K562 (cell line): ENCODE data around the gene REEP2. TPM values are rescaled to one million over a fixed set of nuclear protein-coding genes. Genes with fewer than 3 reads are reported as not detected.

Source experiments
- AFF4 ChIP-seq: sonication (generic); formaldehyde crosslinking; IDR thresholded peaks from 2 replicates; pipeline ENCODE4 v1.8.0; 2023; ENCODE audit warnings: mild to moderate bottlenecking, missing genetic modification reagents
- BRCA1 ChIP-seq, 2 experiments: fragments of 450-650 bp in 1 of 2; sonication (generic) in 1 of 2; formaldehyde crosslinking in 1 of 2; IDR thresholded peaks; 2 replicates each; pipeline versions ENCODE4 v1.5.0 to v1.6.1; 2017 to 2020; ENCODE audit warnings: mild to moderate bottlenecking in 1 of 2, missing genetic modification reagents in 1 of 2
- CBFB ChIP-seq: sonication (generic); formaldehyde crosslinking; IDR thresholded peaks from 2 replicates; pipeline ENCODE4 v1.4.0; 2020; ENCODE audit warnings: mild to moderate bottlenecking, missing genetic modification reagents
- ETV6 ChIP-seq, 3 experiments: fragments of 150-350 bp in 1 of 3; sonication (generic) in 1 of 3; formaldehyde crosslinking in 1 of 3; IDR thresholded peaks; 2 replicates each; pipeline versions ENCODE4 v1.6.1 to v1.8.0; 2014 to 2022; ENCODE audit warnings: borderline replicate concordance in 2 of 3, low read depth in 2 of 3, antibody characterized with exemption in 1 of 3, low read length in 1 of 3, mild to moderate bottlenecking in 1 of 3, missing genetic modification reagents in 1 of 3
- KAT2B ChIP-seq: IDR thresholded peaks from one replicate; pipeline ENCODE4 v1.6.1; 2012; ENCODE audit warnings: low read depth, mild to moderate bottlenecking, control low read depth, inconsistent platforms, low read length, moderate library complexity
- KDM5B ChIP-seq: fragments of 200-600 bp; sonication (generic); IDR thresholded peaks from 2 replicates; pipeline ENCODE4 v1.6.1; 2012; ENCODE audit warnings: low read depth, mild to moderate bottlenecking, moderate library complexity, low read length, control low read depth, inconsistent platforms; ENCODE audit not compliant: insufficient replicate concordance
- MBD2 ChIP-seq: sonication (generic); IDR thresholded peaks from 2 replicates; pipeline ENCODE4 v1.6.1; 2016; ENCODE audit warnings: low read depth, borderline replicate concordance
- NCOR1 ChIP-seq: fragments of 450-650 bp; IDR thresholded peaks from 2 replicates; pipeline ENCODE4 v1.6.1; 2016; ENCODE audit warnings: mild to moderate bottlenecking, moderate library complexity
- NELFE ChIP-seq: IDR thresholded peaks from 2 replicates; pipeline ENCODE4 v1.6.1; 2011; ENCODE audit warnings: mild to moderate bottlenecking; ENCODE audit not compliant: insufficient read depth, insufficient read length
- SAP30 ChIP-seq: fragments of 200-600 bp; sonication (generic); IDR thresholded peaks from 2 replicates; pipeline ENCODE4 v1.6.1; 2012; ENCODE audit warnings: borderline replicate concordance, low read depth, mild to moderate bottlenecking, moderate library complexity, low read length, control low read depth, inconsistent platforms; ENCODE audit not compliant: insufficient read depth, poor library complexity, severe bottlenecking
- SNRNP70 ChIP-seq: fragments of 200-400 bp; formaldehyde crosslinking; optimal IDR thresholded peaks from 2 replicates; pipeline ENCODE3; 2017; ENCODE audit warnings: low read depth, low read length
- ZNF197 ChIP-seq: fragments of 200-800 bp; sonication (Bioruptor generic); IDR thresholded peaks from 2 replicates; pipeline ENCODE4 v1.6.1; 2016; ENCODE audit warnings: low read depth, missing genetic modification characterization, missing compliant biosample characterization
- ZNF224 ChIP-seq: sonication (generic); formaldehyde crosslinking; IDR thresholded peaks from 2 replicates; pipeline ENCODE4 v1.8.0; 2022; ENCODE audit warnings: mild to moderate bottlenecking, missing genetic modification reagents
- ZNF592 ChIP-seq: fragments of 450-650 bp; IDR thresholded peaks from 2 replicates; pipeline ENCODE4 v1.6.1; 2017; ENCODE audit warnings: antibody characterized with exemption, mild to moderate bottlenecking
- ZNF740 ChIP-seq, 3 experiments: fragments of 200-800 bp in 1 of 3; sonication (Bioruptor generic) in 1 of 3; sonication (generic) in 1 of 3; formaldehyde crosslinking in 1 of 3; IDR thresholded peaks; 2 replicates each; pipeline versions ENCODE4 v1.6.1 to v1.8.0; 2016 to 2022; ENCODE audit warnings: mild to moderate bottlenecking in 2 of 3, missing compliant biosample characterization in 2 of 3, missing genetic modification characterization in 2 of 3, missing genetic modification reagents in 1 of 3
- polyA plus RNA-seq, 8 experiments: library from polyadenylated mRNA; depleted of rRNA in 4 of 8; stranded (reverse) in 5 of 8; unstranded in 3 of 8; fragments of >200 nt; fragmentation: Nextera tagmentation in 2 of 8; fragmentation: Illumina TruSeq in 1 of 8; extraction: Ambion mirVana in 2 of 8; extraction: Trizol in 1 of 8; gene quantifications; 2 replicates each; pipeline versions ENCODE4 v1.2.1 to v1.2.3, GENCODE V29; 2011 to 2014; ENCODE audit warnings: inconsistent platforms in 1 of 8, missing spikeins in 1 of 8
- total RNA-seq, 7 experiments: library from RNA; depleted of rRNA in 6 of 7; stranded (reverse); fragments of >200 nt in 6 of 7; fragmentation: Illumina TruSeq in 2 of 7; extraction: Trizol in 2 of 7; gene quantifications; 2 replicates each; pipeline versions ENCODE4 v1.2.1 to v1.2.3, GENCODE V29; 2011 to 2021; ENCODE audit warnings: low replicate concordance in 1 of 7

The REEP2 gene
- total and polyA plus RNA-seq, 9 of the 15 experiments (the other 6 are each of a cell fraction or from before 2014, with no cell fraction given), result 0.03 to 1.1 (median 0.12) TPM; not detected in 1

DNA sequence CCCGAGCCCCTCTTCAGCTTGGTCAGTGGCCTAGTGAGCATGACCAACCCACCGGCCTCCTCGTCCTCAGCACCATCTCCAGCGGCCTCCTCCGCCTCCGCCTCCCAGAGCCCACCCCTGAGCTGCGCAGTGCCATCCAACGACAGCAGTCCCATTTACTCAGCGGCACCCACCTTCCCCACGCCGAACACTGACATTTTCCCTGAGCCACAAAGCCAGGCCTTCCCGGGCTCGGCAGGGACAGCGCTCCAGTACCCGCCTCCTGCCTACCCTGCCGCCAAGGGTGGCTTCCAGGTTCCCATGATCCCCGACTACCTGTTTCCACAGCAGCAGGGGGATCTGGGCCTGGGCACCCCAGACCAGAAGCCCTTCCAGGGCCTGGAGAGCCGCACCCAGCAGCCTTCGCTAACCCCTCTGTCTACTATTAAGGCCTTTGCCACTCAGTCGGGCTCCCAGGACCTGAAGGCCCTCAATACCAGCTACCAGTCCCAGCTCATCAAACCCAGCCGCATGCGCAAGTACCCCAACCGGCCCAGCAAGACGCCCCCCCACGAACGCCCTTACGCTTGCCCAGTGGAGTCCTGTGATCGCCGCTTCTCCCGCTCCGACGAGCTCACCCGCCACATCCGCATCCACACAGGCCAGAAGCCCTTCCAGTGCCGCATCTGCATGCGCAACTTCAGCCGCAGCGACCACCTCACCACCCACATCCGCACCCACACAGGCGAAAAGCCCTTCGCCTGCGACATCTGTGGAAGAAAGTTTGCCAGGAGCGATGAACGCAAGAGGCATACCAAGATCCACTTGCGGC, 28.2 kb downstream of the REEP2 start (continued):
- TF ChIP-seq KDM5B (peak; percentile 43), ZNF740 (CRISPR knock-in tag; IDR thresholded peaks at IDR 0.05) (peak; percentile 49; the same call in 1 of the 2 replicates), ZNF740 (tag; IDR thresholded peaks at IDR 0.05) (no peak), ZNF224 (CRISPR knock-in tag) (0 out of 2 replicates have a peak, but pooled peaks have one; percentile 44), ZNF592 (0 out of 2 replicates have a peak, but pooled peaks have one; percentile 28), AFF4 (CRISPR knock-in tag) (peak; percentile 99), CBFB (CRISPR knock-in tag) (peak; percentile 38; the same call in 1 of the 2 replicates), MBD2 (peak; percentile 8; the same call in 1 of the 2 replicates), NCOR1 (peak; percentile 3), BRCA1 (IDR thresholded peaks at IDR 0.05) (no peak), BRCA1 (CRISPR knock-in tag; IDR thresholded peaks at IDR 0.05) (peak; percentile 21; the same call in 1 of the 2 replicates), SAP30 (no peak), KAT2B (no peak), ZNF197 (no peak), NELFE (no peak), SNRNP70 (peak; percentile 96), ETV6 (IDR thresholded peaks at IDR 0.05; ENCODE audit: borderline replicate concordance in 1 of 2, low read depth in 2 of 2, low read length in 1 of 2) (no peak), ETV6 (CRISPR knock-in tag; IDR thresholded peaks at IDR 0.05; ENCODE audit: borderline replicate concordance) (peak; percentile 62; the same call in 1 of the 2 replicates)
